SH-SY5Y (cell line): ENCODE measurements around the gene LRP2.

ENCODE experiments used
- GATA2 ChIP-seq: IDR thresholded peaks from 2 replicates; pipeline ENCODE4 v1.6.1; 2011; ENCODE audit warnings: mild to moderate bottlenecking, low read depth, low read length
- GATA3 ChIP-seq: IDR thresholded peaks from 2 replicates; pipeline ENCODE4 v1.6.1; 2011; ENCODE audit warnings: low read depth, mild to moderate bottlenecking, low read length, moderate library complexity

Gene LRP2

GRCh38 chr2:169361706-169362117 is 622 bp downstream of the LRP2 start:
- TF ChIP-seq GATA2, result no peak

GRCh38 chr2:169360984-169361705 is 1.2 kb downstream of the LRP2 start:
- TF ChIP-seq GATA3, result no peak
- TF ChIP-seq GATA2, result no peak

- TF ChIP-seq GATA2, result no peak
- no peak for TF ChIP-seq GATA3
Measured at GRCh38 chr2:169358016-169358415, 4.3 kb downstream of the LRP2 start.

GRCh38 chr2:169354244-169354643 is 8.1 kb downstream of the LRP2 start:
- no peak for TF ChIP-seq GATA2
- no peak for TF ChIP-seq GATA3

- TF ChIP-seq GATA3, result no peak
- no peak for TF ChIP-seq GATA2
Measured at GRCh38 chr2:169351725-169352124, 10.6 kb downstream of the LRP2 start.

- no peak for TF ChIP-seq GATA2
- no peak for TF ChIP-seq GATA3
Measured at GRCh38 chr2:169349535-169349934, 12.8 kb downstream of the LRP2 start.

- TF ChIP-seq GATA2 (no peak), GATA3 (no peak)
Measured at GRCh38 chr2:169348321-169349024, 13.9 kb downstream of the LRP2 start.

GRCh38 chr2:169345486-169346437 is 16.6 kb downstream of the LRP2 start:
- TF ChIP-seq GATA3 (no peak), GATA2 (no peak)

- no peak for TF ChIP-seq GATA3
- TF ChIP-seq GATA2, result no peak
Measured at GRCh38 chr2:169344736-169345485, 17.4 kb downstream of the LRP2 start.

GRCh38 chr2:169343202-169343601 is 19.1 kb downstream of the LRP2 start:
- TF ChIP-seq GATA3, result no peak
- no peak for TF ChIP-seq GATA2

GRCh38 chr2:169339657-169340056 is 22.7 kb downstream of the LRP2 start:
- TF ChIP-seq GATA2 (no peak), GATA3 (no peak)

- no peak for TF ChIP-seq GATA3
- TF ChIP-seq GATA2, result no peak
Measured at GRCh38 chr2:169336695-169337094, 25.6 kb downstream of the LRP2 start.

GRCh38 chr2:169330555-169331198 is 31.7 kb downstream of the LRP2 start:
- TF ChIP-seq GATA3 (no peak), GATA2 (no peak)
